K562 (cell line): ENCODE results near the gene TULP4. TPM values are rescaled to one million over a fixed set of nuclear protein-coding genes. Genes with fewer than 3 reads are reported as not detected.

Experiments used
- ATAC-seq: fragments of 200-7000 bp; cut with Tn5 transposase; 3 replicates; pipeline ENCODE4 v1.9.1; 2020; ENCODE audit warnings: moderate library complexity
- BruUV-seq: library from RNA; stranded (reverse); fragments of 400-500 nt; replicated peaks from 2 replicates; lab custom pipeline; 2021; lab: Mats Ljungman, UMichigan
- CTCF ChIA-PET: fragments of 300-600 bp; formaldehyde crosslinking; extraction: SDS; loops from one replicate; lab custom pipeline; 2021; ENCODE audit warnings: low intra/inter-chr PET ratio; lab: Yijun Ruan, JAX
- POLR2A ChIA-PET: fragments of 300-600, 350-650 bp; sonication (Branson Sonifier 250); formaldehyde crosslinking; extraction: SDS; loops from one replicate; lab custom pipeline; 2021; ENCODE audit warnings: antibody characterized with exemption, inconsistent platforms; lab: Yijun Ruan, JAX
- DNase-seq, 4 experiments: peaks; one replicate each; pipeline versions ENCODE4 v3.0.0 to v3.0.0-alpha.2; 2011 to 2018; ENCODE audit warnings: low spot score in 3 of 4, mixed read lengths in 3 of 4; ENCODE audit errors: extremely low read depth in 1 of 4
- FAIRE-seq: peaks from 2 replicates; lab custom pipeline; 2011; peaks lifted over from hg19 to GRCh38; lab: Jason Lieb, UNC
- H2AFZ ChIP-seq: 2 replicates; pipeline ENCODE4 v1.6.0; 2011; ENCODE audit warnings: low read depth, low read length, control low read depth, inconsistent platforms
- H3K27ac ChIP-seq: fragments of 200-600 bp; 3 replicates; pipeline ENCODE4 v1.8.0; 2011; ENCODE audit warnings: low read depth, mild to moderate bottlenecking, control low read depth, inconsistent platforms, low read length, moderate library complexity, mixed read lengths; ENCODE audit errors: extremely low read depth
- H3K27me3 ChIP-seq, 2 experiments: fragments of 300-600 bp in 1 of 2; 2 replicates in 1 of 2; 3 replicates in 1 of 2; pipeline versions ENCODE4 v1.6.0 to v1.8.0; 2011; ENCODE audit warnings: inconsistent platforms in 2 of 2, low read length in 2 of 2, mild to moderate bottlenecking in 1 of 2, mixed read lengths in 1 of 2, moderate library complexity in 1 of 2; ENCODE audit not compliant: control insufficient read depth in 2 of 2, insufficient read depth in 2 of 2
- H3K36me3 ChIP-seq: fragments of 300-600 bp; 3 replicates; pipeline ENCODE4 v1.8.0; 2011; ENCODE audit warnings: mild to moderate bottlenecking, low read length, inconsistent platforms; ENCODE audit not compliant: control insufficient read depth, insufficient read depth
- H3K4me1 ChIP-seq, 2 experiments: fragments of 200-600 bp in 1 of 2; replicated peaks in 1 of 2; 2 replicates in 1 of 2; 3 replicates in 1 of 2; pipeline versions ENCODE4 v1.5.1 to v1.8.0; 2011; ENCODE audit warnings: inconsistent platforms in 2 of 2, low read length in 2 of 2, mild to moderate bottlenecking in 1 of 2, mixed read lengths in 1 of 2, moderate library complexity in 1 of 2; ENCODE audit not compliant: control insufficient read depth in 2 of 2, insufficient read depth in 2 of 2
- H3K4me2 ChIP-seq: 2 replicates; pipeline ENCODE4 v1.6.1; 2011; ENCODE audit warnings: low read length, control low read depth, inconsistent platforms, mixed read lengths; ENCODE audit not compliant: insufficient read depth
- H3K4me3 ChIP-seq: fragments of 200-600 bp; sonication (generic), shearing (Covaris generic); 2 replicates; pipeline ENCODE4 v1.5.1; 2016; ENCODE audit warnings: control low read depth, inconsistent platforms
- H3K79me2 ChIP-seq: fragments of 200-600 bp; 3 replicates; pipeline ENCODE4 v1.8.0; 2011; ENCODE audit warnings: low read length, inconsistent platforms; ENCODE audit not compliant: control insufficient read depth, insufficient read depth
- H3K9ac ChIP-seq, 2 experiments: 2 replicates each; pipeline versions ENCODE4 v1.6.0 to v1.6.1; 2011; ENCODE audit warnings: low read depth in 2 of 2, low read length in 2 of 2, control low read depth in 1 of 2, inconsistent platforms in 1 of 2, mild to moderate bottlenecking in 1 of 2, mixed read lengths in 1 of 2; ENCODE audit not compliant: insufficient read depth in 1 of 2
- H3K9me1 ChIP-seq: one replicate; pipeline ENCODE4 v1.6.0; 2011; ENCODE audit warnings: inconsistent platforms, mild to moderate bottlenecking, low read length, moderate library complexity; ENCODE audit not compliant: control insufficient read depth, insufficient read depth
- H3K9me3 ChIP-seq: replicated peaks from 2 replicates; pipeline ENCODE4 v1.5.1; 2011; ENCODE audit warnings: low read depth, low read length, inconsistent platforms; ENCODE audit not compliant: control insufficient read depth, insufficient read depth
- H4K20me1 ChIP-seq: replicated peaks from 2 replicates; pipeline ENCODE4 v1.6.1; 2011; ENCODE audit warnings: low read length, inconsistent platforms, mixed read lengths; ENCODE audit not compliant: control insufficient read depth, insufficient read depth
- CCAR2 ChIP-seq: fragments of 200-400 bp; formaldehyde crosslinking; IDR thresholded peaks from 2 replicates; pipeline ENCODE4 v1.6.1; 2017; ENCODE audit warnings: mild to moderate bottlenecking, low read depth, low read length
- HDAC8 ChIP-seq: fragments of 450-650 bp; IDR thresholded peaks from 2 replicates; pipeline ENCODE4 v1.6.1; 2016; ENCODE audit warnings: mild to moderate bottlenecking, missing genetic modification characterization, moderate library complexity, missing compliant biosample characterization
- KLF6 ChIP-seq: fragments of 250-450 bp; sonication (Bioruptor Pico); IDR thresholded peaks from 2 replicates; pipeline ENCODE4 v1.4.0; 2020; ENCODE audit warnings: mild to moderate bottlenecking, moderate library complexity, borderline replicate concordance
- MCM5 ChIP-seq: fragments of 450-650 bp; IDR thresholded peaks from 2 replicates; pipeline ENCODE4 v1.6.1; 2016; ENCODE audit warnings: low read depth
- MTA2 ChIP-seq: fragments of 450-650 bp; IDR thresholded peaks from 2 replicates; pipeline ENCODE4 v1.6.1; 2016; ENCODE audit warnings: low read depth
- NR2F6 ChIP-seq: fragments of 450-650 bp; formaldehyde crosslinking; IDR thresholded peaks from 2 replicates; pipeline ENCODE4 v1.4.0; 2020; ENCODE audit warnings: mild to moderate bottlenecking
- RFX7 ChIP-seq: fragments of 250-450 bp; sonication (Bioruptor Pico); IDR thresholded peaks from 2 replicates; pipeline ENCODE4 v1.5.1; 2021; ENCODE audit warnings: mild to moderate bottlenecking
- TARDBP ChIP-seq: fragments of 450-650 bp; IDR thresholded peaks from 2 replicates; pipeline ENCODE4 v1.6.1; 2016
- ZBTB8A ChIP-seq: fragments of 450-650 bp; IDR thresholded peaks from 2 replicates; pipeline ENCODE4 v1.6.1; 2018; ENCODE audit warnings: mild to moderate bottlenecking, moderate library complexity; ENCODE audit not compliant: partially characterized antibody
- ZFPM2 ChIP-seq: fragments of 250-450 bp; sonication (Bioruptor Pico); IDR thresholded peaks from 2 replicates; pipeline ENCODE4 v1.5.1; 2022; ENCODE audit warnings: mild to moderate bottlenecking
- ZNF232 ChIP-seq: sonication (generic); formaldehyde crosslinking; IDR thresholded peaks from 2 replicates; pipeline ENCODE4 v1.8.0; 2022; ENCODE audit warnings: mild to moderate bottlenecking, missing genetic modification reagents
- ZNF436 ChIP-seq: fragments of 250-450, 450-650 bp; sonication (Bioruptor Pico); formaldehyde crosslinking; IDR thresholded peaks from 2 replicates; pipeline ENCODE4 v1.7.0; 2020; ENCODE audit warnings: mild to moderate bottlenecking
- ZNF699 ChIP-seq: fragments of 250-450 bp; sonication (Bioruptor Pico); IDR thresholded peaks from 2 replicates; pipeline ENCODE4 v1.8.0; 2021; ENCODE audit warnings: mild to moderate bottlenecking, moderate library complexity; ENCODE audit not compliant: insufficient replicate concordance
- ZNF778 ChIP-seq: fragments of 450-650 bp; formaldehyde crosslinking; IDR thresholded peaks from 2 replicates; pipeline ENCODE4 v1.4.0; 2020; ENCODE audit warnings: mild to moderate bottlenecking, moderate library complexity
- WGBS: fragments of 100-300 bp; shearing (Covaris generic); methylation state at CpG from one replicate; pipeline ENCODE4 v1.1.6; 2016; ENCODE audit warnings: low coverage, mixed read lengths; ENCODE audit not compliant: insufficient coverage; ENCODE audit errors: missing lambda C conversion rate; 5-methylcytosine and 5-hydroxymethylcytosine counted together
- in situ Hi-C: fragments of 300-500 bp; cut with MboI; formaldehyde crosslinking; loops from 4 replicates; pipeline ENCODE4 v1.15.0; 2018; ENCODE audit warnings: inconsistent platforms, mixed read lengths
- intact Hi-C: fragments of 100-400 bp; cut with micrococcal nuclease; formaldehyde crosslinking; loops from 2 replicates; pipeline ENCODE4 v1.14.2; 2022
- polyA plus RNA-seq, 8 experiments: library from polyadenylated mRNA; depleted of rRNA in 4 of 8; stranded (reverse) in 5 of 8; unstranded in 3 of 8; fragments of >200 nt; fragmentation: Nextera tagmentation in 2 of 8; fragmentation: Illumina TruSeq in 1 of 8; extraction: Ambion mirVana in 2 of 8; extraction: Trizol in 1 of 8; gene quantifications; 2 replicates each; pipeline versions ENCODE4 v1.2.1 to v1.2.3, GENCODE V29; 2011 to 2014; ENCODE audit warnings: inconsistent platforms in 1 of 8, missing spikeins in 1 of 8
- total RNA-seq, 7 experiments: library from RNA; depleted of rRNA in 6 of 7; stranded (reverse); fragments of >200 nt in 6 of 7; fragmentation: Illumina TruSeq in 2 of 7; extraction: Trizol in 2 of 7; gene quantifications; 2 replicates each; pipeline versions ENCODE4 v1.2.1 to v1.2.3, GENCODE V29; 2011 to 2021; ENCODE audit warnings: low replicate concordance in 1 of 7
- TF ChIP-seq, protein P1 (sequence below): fragments of 250-450 bp; sonication (Bioruptor Pico); IDR thresholded peaks from 2 replicates; pipeline ENCODE4 v1.8.0; 2022; ENCODE audit warnings: moderate library complexity, mild to moderate bottlenecking, inconsistent platforms
- TF ChIP-seq, protein P2 (sequence below): fragments of 450-650 bp; IDR thresholded peaks from 2 replicates; pipeline ENCODE4 v1.7.1; 2018; ENCODE audit warnings: mild to moderate bottlenecking, low read depth; ENCODE audit not compliant: partially characterized antibody
- TF ChIP-seq, protein P3 (sequence below): sonication (generic); formaldehyde crosslinking; IDR thresholded peaks from 2 replicates; pipeline ENCODE4 v1.8.1; 2023; ENCODE audit warnings: mild to moderate bottlenecking, missing genetic modification reagents

Gene TULP4
- total and polyA plus RNA-seq, 9 of the 15 experiments (the other 6 are each of a cell fraction or from before 2014, with no cell fraction given) = 1.2 to 50.4 (median 11.0) TPM

DNA sequence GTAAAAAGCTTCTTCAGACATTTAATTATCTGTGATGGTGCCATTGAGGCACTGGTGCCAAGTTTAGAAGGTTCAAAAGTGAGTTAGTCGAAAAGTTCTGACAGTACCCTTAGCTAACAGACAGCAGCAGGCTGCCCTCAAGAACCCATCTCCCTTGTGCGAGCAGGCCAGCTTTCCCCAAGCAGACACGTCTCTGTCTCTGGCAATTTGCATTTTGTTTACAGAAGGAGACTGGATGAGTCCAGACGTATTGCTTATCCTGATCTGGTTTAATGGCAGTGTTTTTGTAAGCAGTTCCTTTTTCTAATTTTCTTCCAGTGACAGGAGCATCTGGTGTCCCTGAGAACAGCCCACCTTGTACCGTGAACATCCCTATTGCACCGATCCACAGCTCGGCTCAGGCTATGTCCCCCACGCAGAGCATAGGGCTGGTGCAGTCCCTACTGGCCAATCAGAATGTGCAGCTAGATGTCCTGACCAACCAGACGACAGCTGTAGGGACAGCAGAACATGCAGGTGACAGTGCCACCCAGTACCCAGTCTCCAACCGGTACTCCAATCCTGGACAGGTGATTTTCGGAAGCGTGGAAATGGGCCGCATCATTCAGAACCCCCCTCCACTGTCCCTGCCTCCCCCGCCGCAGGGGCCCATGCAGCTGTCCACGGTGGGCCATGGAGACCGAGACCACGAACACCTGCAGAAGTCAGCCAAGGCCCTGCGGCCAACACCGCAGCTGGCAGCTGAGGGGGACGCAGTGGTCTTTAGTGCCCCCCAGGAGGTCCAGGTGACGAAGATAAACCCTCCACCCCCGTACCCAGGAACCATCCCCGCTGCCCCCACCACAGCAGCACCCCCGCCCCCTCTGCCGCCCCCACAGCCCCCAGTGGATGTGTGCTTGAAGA, 189.3 kb downstream of the TULP4 start:
- Histone ChIP-seq H3K4me3 (no peak overlapping the region), H4K20me1 (no peaks in the 10 kb centered on the region), H3K36me3 (peaks cover 27% of the 10 kb centered on the region), H3K4me1 (peaks cover 0 to 4% of the 10 kb centered on the region in 2 experiments; a peak in 2 of 5 replicates), H3K9me3 (no peaks in the 10 kb centered on the region), H3K9ac (no peak overlapping the region), H3K79me2 (no peaks in the 10 kb centered on the region), H3K27ac (no peak overlapping the region), H2AFZ (no peak overlapping the region), H3K9me1 (no peaks in the 10 kb centered on the region), H3K27me3 (no peaks in the 10 kb centered on the region), H3K4me2 (no peak overlapping the region)
- intact Hi-C loops = no loop called here
- ChIA-PET POLR2A (interaction anchor here (0.6 to 1.6 kb wide), 5 partner anchors 8 to 534 kb away, joined by 3 to 5 read pairs (median 3); no protein-coding TSS in a partner anchor), CTCF (no interaction called here)
- FAIRE-seq (no peak), DNase-seq (no peak), ATAC-seq (no peak)
- WGBS = 91% methylated on average over 22 of the region's 26 CpGs
- in situ Hi-C loops = no loop called here
- BruUV-seq = no TSS peak
- TF ChIP-seq ZBTB8A = no peak
- no peak for TF ChIP-seq ZFPM2
- TF ChIP-seq, protein P1, sequence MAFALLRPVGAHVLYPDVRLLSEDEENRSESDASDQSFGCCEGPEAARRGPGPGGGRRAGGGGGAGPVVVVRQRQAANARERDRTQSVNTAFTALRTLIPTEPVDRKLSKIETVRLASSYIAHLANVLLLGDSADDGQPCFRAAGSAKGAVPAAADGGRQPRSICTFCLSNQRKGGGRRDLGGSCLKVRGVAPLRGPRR = no peak
- TF ChIP-seq ZNF778 (CRISPR knock-in tag) = no peak
- TF ChIP-seq MTA2 = no peak
- TF ChIP-seq, protein P2, sequence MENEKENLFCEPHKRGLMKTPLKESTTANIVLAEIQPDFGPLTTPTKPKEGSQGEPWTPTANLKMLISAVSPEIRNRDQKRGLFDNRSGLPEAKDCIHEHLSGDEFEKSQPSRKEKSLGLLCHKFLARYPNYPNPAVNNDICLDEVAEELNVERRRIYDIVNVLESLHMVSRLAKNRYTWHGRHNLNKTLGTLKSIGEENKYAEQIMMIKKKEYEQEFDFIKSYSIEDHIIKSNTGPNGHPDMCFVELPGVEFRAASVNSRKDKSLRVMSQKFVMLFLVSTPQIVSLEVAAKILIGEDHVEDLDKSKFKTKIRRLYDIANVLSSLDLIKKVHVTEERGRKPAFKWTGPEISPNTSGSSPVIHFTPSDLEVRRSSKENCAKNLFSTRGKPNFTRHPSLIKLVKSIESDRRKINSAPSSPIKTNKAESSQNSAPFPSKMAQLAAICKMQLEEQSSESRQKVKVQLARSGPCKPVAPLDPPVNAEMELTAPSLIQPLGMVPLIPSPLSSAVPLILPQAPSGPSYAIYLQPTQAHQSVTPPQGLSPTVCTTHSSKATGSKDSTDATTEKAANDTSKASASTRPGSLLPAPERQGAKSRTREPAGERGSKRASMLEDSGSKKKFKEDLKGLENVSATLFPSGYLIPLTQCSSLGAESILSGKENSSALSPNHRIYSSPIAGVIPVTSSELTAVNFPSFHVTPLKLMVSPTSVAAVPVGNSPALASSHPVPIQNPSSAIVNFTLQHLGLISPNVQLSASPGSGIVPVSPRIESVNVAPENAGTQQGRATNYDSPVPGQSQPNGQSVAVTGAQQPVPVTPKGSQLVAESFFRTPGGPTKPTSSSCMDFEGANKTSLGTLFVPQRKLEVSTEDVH = no peak
- TF ChIP-seq CCAR2 = no peak
- no peak for TF ChIP-seq ZNF436 (CRISPR knock-in tag)
- TF ChIP-seq RFX7 = no peak
- no peak for TF ChIP-seq KLF6 (CRISPR knock-in tag)
- no peak for TF ChIP-seq NR2F6
- TF ChIP-seq, protein P3, sequence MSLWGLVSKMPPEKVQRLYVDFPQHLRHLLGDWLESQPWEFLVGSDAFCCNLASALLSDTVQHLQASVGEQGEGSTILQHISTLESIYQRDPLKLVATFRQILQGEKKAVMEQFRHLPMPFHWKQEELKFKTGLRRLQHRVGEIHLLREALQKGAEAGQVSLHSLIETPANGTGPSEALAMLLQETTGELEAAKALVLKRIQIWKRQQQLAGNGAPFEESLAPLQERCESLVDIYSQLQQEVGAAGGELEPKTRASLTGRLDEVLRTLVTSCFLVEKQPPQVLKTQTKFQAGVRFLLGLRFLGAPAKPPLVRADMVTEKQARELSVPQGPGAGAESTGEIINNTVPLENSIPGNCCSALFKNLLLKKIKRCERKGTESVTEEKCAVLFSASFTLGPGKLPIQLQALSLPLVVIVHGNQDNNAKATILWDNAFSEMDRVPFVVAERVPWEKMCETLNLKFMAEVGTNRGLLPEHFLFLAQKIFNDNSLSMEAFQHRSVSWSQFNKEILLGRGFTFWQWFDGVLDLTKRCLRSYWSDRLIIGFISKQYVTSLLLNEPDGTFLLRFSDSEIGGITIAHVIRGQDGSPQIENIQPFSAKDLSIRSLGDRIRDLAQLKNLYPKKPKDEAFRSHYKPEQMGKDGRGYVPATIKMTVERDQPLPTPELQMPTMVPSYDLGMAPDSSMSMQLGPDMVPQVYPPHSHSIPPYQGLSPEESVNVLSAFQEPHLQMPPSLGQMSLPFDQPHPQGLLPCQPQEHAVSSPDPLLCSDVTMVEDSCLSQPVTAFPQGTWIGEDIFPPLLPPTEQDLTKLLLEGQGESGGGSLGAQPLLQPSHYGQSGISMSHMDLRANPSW = no peak
- no peak for TF ChIP-seq ZNF232 (CRISPR knock-in tag)
- no peak for TF ChIP-seq MCM5
- TF ChIP-seq ZNF699 = no peak
- TF ChIP-seq TARDBP = no peak
- TF ChIP-seq HDAC8 (tag) = no peak
